Ishikawa (cell line): ENCODE results near the gene PIK3C2B.

Experiments used
- CREB1 ChIP-seq: IDR thresholded peaks from 2 replicates; pipeline ENCODE4 v1.6.1; 2012; ENCODE audit warnings: low read depth
- EP300 ChIP-seq: IDR thresholded peaks from 2 replicates; pipeline ENCODE4 v1.6.1; 2012; ENCODE audit warnings: borderline replicate concordance
- RAD21 ChIP-seq: IDR thresholded peaks from 2 replicates; pipeline ENCODE4 v1.6.1; 2012; ENCODE audit warnings: low read depth
- TEAD4 ChIP-seq: IDR thresholded peaks from 2 replicates; pipeline ENCODE4 v1.6.1; 2012
- YY1 ChIP-seq: IDR thresholded peaks from 2 replicates; pipeline ENCODE4 v1.6.1; 2012; ENCODE audit warnings: low read depth
- TF ChIP-seq, protein P1 (sequence below): IDR thresholded peaks from 2 replicates; pipeline ENCODE4 v1.6.1; 2012; ENCODE audit warnings: low read depth, mild to moderate bottlenecking

DNA sequence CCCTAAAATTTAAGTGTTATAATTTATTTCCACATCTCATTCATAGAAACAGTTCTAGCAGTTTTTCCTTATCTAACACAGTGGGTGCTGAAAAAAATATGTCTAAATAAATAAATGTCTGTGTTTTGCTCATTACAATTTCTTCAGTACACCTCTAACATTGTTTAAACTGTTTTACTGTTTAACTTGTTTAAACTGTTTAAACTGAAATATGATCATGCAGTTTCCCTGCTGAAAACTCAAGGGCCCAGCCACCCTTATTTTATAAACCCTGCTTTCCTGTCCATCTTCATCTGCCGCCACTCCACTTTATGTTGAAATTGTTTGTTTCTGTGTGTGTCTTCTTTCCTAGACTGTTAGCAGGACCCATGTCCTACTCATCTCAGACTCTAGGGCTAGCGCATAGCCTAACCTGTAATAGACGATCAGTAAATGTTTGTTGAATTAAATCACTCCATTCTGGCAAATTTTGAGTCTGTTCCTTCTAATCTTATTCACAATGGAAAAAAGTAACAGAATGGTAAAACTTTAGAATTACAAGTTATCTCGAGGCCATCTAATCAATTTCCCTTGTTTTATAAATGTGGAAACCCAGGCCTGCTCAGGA lies 9.4 kb upstream of the PIK3C2B start:
- no peak for TF ChIP-seq EP300
- TF ChIP-seq CREB1, result no peak
- no peak for TF ChIP-seq RAD21
- no peak for TF ChIP-seq YY1
- no peak for TF ChIP-seq TEAD4
- TF ChIP-seq, protein P1, sequence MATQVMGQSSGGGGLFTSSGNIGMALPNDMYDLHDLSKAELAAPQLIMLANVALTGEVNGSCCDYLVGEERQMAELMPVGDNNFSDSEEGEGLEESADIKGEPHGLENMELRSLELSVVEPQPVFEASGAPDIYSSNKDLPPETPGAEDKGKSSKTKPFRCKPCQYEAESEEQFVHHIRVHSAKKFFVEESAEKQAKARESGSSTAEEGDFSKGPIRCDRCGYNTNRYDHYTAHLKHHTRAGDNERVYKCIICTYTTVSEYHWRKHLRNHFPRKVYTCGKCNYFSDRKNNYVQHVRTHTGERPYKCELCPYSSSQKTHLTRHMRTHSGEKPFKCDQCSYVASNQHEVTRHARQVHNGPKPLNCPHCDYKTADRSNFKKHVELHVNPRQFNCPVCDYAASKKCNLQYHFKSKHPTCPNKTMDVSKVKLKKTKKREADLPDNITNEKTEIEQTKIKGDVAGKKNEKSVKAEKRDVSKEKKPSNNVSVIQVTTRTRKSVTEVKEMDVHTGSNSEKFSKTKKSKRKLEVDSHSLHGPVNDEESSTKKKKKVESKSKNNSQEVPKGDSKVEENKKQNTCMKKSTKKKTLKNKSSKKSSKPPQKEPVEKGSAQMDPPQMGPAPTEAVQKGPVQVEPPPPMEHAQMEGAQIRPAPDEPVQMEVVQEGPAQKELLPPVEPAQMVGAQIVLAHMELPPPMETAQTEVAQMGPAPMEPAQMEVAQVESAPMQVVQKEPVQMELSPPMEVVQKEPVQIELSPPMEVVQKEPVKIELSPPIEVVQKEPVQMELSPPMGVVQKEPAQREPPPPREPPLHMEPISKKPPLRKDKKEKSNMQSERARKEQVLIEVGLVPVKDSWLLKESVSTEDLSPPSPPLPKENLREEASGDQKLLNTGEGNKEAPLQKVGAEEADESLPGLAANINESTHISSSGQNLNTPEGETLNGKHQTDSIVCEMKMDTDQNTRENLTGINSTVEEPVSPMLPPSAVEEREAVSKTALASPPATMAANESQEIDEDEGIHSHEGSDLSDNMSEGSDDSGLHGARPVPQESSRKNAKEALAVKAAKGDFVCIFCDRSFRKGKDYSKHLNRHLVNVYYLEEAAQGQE, result no peak
